ENCODE results near the gene VWA5B2. TPM values are rescaled to one million over a fixed set of nuclear protein-coding genes. Genes with fewer than 3 reads are reported as not detected.
A peak's percentile ranks its signal among the peaks of the same experiment; 100 is the strongest.

Gene VWA5B2
- total RNA-seq, 1 donor from 2014 or later, result 1.1 TPM

- H3K27ac Mint-ChIP-seq (ENCODE audit: unreplicated experiment), result no peak overlapping the region
- DNase-seq (ENCODE audit: low spot score), result no peak
- no peak for TF ChIP-seq CTCF (IDR thresholded peaks at IDR 0.05; ENCODE audit: unreplicated experiment)
- no peaks in the 10 kb centered on the region for H3K9me3 Mint-ChIP-seq (ENCODE audit: unreplicated experiment)
- H3K4me3 Mint-ChIP-seq (ENCODE audit: unreplicated experiment), result no peak overlapping the region
- peaks cover 2% of the 10 kb centered on the region for H3K27me3 Mint-ChIP-seq (ENCODE audit: unreplicated experiment)
- H3K4me1 Mint-ChIP-seq (ENCODE audit: unreplicated experiment), result no peaks in the 10 kb centered on the region
- H3K36me3 Mint-ChIP-seq (ENCODE audit: low read depth, unreplicated experiment), result no peaks in the 10 kb centered on the region
These were observed 6.9 kb upstream of the VWA5B2 start for GRCh38 chr3:184222521-184222920.

- Mint-ChIP-seq H3K36me3 (ENCODE audit: low read depth, unreplicated experiment) (no peaks in the 10 kb centered on the region), H3K9me3 (ENCODE audit: unreplicated experiment) (no peaks in the 10 kb centered on the region), H3K27ac (ENCODE audit: unreplicated experiment) (no peak overlapping the region), H3K4me3 (ENCODE audit: unreplicated experiment) (no peak overlapping the region), H3K27me3 (ENCODE audit: unreplicated experiment) (peaks cover 8% of the 10 kb centered on the region), H3K4me1 (ENCODE audit: unreplicated experiment) (no peaks in the 10 kb centered on the region)
- no peak for DNase-seq (ENCODE audit: low spot score)
- TF ChIP-seq CTCF (IDR thresholded peaks at IDR 0.05; ENCODE audit: unreplicated experiment), result no peak
These were observed 5.4 kb upstream of the VWA5B2 start for GRCh38 chr3:184223946-184224345.

GRCh38 chr3:184227481-184227935, 1.9 kb upstream of the VWA5B2 start:
- Mint-ChIP-seq H3K27me3 (ENCODE audit: unreplicated experiment) (peaks cover 24% of the 10 kb centered on the region), H3K27ac (ENCODE audit: unreplicated experiment) (no peak overlapping the region), H3K4me3 (ENCODE audit: unreplicated experiment) (no peak overlapping the region), H3K4me1 (ENCODE audit: unreplicated experiment) (peaks cover 11% of the 10 kb centered on the region), H3K9me3 (ENCODE audit: unreplicated experiment) (no peaks in the 10 kb centered on the region), H3K36me3 (ENCODE audit: low read depth, unreplicated experiment) (peaks cover 8% of the 10 kb centered on the region)
- peak; percentile 57 for DNase-seq (ENCODE audit: low spot score)
- TF ChIP-seq CTCF (IDR thresholded peaks at IDR 0.05; ENCODE audit: unreplicated experiment), result peak; percentile 90

- no peak for TF ChIP-seq CTCF (IDR thresholded peaks at IDR 0.05; ENCODE audit: unreplicated experiment)
- no peak overlapping the region for H3K27ac Mint-ChIP-seq (ENCODE audit: unreplicated experiment)
- H3K27me3 Mint-ChIP-seq (ENCODE audit: unreplicated experiment), result peaks cover 26% of the 10 kb centered on the region
These were observed 828 bp upstream of the VWA5B2 start for GRCh38 chr3:184228376-184229137.

GRCh38 chr3:184230081-184230602, 757 bp downstream of the VWA5B2 start:
- DNase-seq (ENCODE audit: low spot score), result no peak
- no peak for TF ChIP-seq CTCF (IDR thresholded peaks at IDR 0.05; ENCODE audit: unreplicated experiment)
- H3K27ac Mint-ChIP-seq (ENCODE audit: unreplicated experiment), result no peak overlapping the region
- H3K9me3 Mint-ChIP-seq (ENCODE audit: unreplicated experiment), result no peaks in the 10 kb centered on the region
- H3K36me3 Mint-ChIP-seq (ENCODE audit: low read depth, unreplicated experiment), result peaks cover 8% of the 10 kb centered on the region
- no peak overlapping the region for H3K4me3 Mint-ChIP-seq (ENCODE audit: unreplicated experiment)
- peaks cover 11% of the 10 kb centered on the region for H3K4me1 Mint-ChIP-seq (ENCODE audit: unreplicated experiment)
- H3K27me3 Mint-ChIP-seq (ENCODE audit: unreplicated experiment), result peaks cover 31% of the 10 kb centered on the region

More at GRCh38 chr3:184228376-184229137, 828 bp upstream of the VWA5B2 start:
- no peak for DNase-seq (ENCODE audit: low spot score)
- peaks cover 11% of the 10 kb centered on the region for H3K4me1 Mint-ChIP-seq (ENCODE audit: unreplicated experiment)
- peaks cover 8% of the 10 kb centered on the region for H3K36me3 Mint-ChIP-seq (ENCODE audit: low read depth, unreplicated experiment)
- H3K4me3 Mint-ChIP-seq (ENCODE audit: unreplicated experiment), result no peak overlapping the region
- no peaks in the 10 kb centered on the region for H3K9me3 Mint-ChIP-seq (ENCODE audit: unreplicated experiment)

All from endothelial cell (in vitro differentiated cells).